ENCODE data around the gene WNT2. TPM values are rescaled to one million over a fixed set of nuclear protein-coding genes. Genes with fewer than 3 reads are reported as not detected.
"Not testable (repeated sequence)": the region's sequence is repeated elsewhere in the genome, so short reads cannot be mapped to it uniquely, and the experiment has no call there.

Gene WNT2
- total RNA-seq, 4 donors from 2014 or later, result not detected

DNA sequence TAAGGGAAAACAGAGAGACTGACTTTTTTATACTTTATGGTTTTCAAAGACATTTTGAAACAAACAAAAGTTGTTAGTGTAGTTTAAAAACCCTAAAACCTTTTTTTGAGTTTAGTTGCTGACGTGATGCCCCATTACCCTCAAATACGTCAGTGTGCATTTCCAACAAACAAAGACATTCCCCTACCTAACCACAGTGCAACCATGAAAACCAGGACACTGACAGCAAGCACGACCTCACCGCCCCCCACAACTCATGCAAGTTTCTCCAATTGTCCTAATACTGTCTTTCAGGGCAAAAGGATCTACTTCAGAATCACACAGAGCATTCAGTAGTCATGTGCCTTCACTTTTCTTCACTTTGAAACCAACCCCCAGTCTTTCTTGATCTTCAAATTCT is 75.0 kb downstream of the WNT2 start:
- intact Hi-C loops (cut with DNase I; ENCODE audit: low total_unique reads) (no loop called here), in situ Hi-C loops (cut with MboI; ENCODE audit: low pct_ligation_motif_present in 1 of 4, low pct_unique_long_range_greater_than_20kb in 1 of 4, low sequenced_read_pairs in 3 of 4) (no loop called here)
- H3K27ac ChIP-seq, result no peak overlapping the region
- TF ChIP-seq POLR2A (IDR thresholded peaks at IDR 0.05) (no peak), CTCF (IDR thresholded peaks at IDR 0.05) (no peak), EP300 (IDR thresholded peaks at IDR 0.05; ENCODE audit: low read depth) (no peak), POLR2AphosphoS5 (IDR thresholded peaks at IDR 0.05) (no peak)
- no peaks in the 10 kb centered on the region for H3K27me3 ChIP-seq
- H3K4me3 ChIP-seq, result no peak overlapping the region
- H3K4me1 ChIP-seq, result no peaks in the 10 kb centered on the region
- H3K36me3 ChIP-seq, result no peaks in the 10 kb centered on the region
- no peak for DNase-seq
- WGBS, 2 donors (ENCODE audit: low coverage in 1 of 2), result 62% methylated on average over 4 of the region's 4 CpGs; no CpG with 5 or more reads in 1 of the 2 donors
- H3K9me3 ChIP-seq, result no peaks in the 10 kb centered on the region

- intact Hi-C loops (cut with DNase I; ENCODE audit: low total_unique reads); DNase-seq; H3K36me3 ChIP-seq; in situ Hi-C loops (cut with MboI; ENCODE audit: low pct_ligation_motif_present in 1 of 4, low pct_unique_long_range_greater_than_20kb in 1 of 4, low sequenced_read_pairs in 3 of 4); H3K27ac ChIP-seq; H3K4me1 ChIP-seq; H3K4me3 ChIP-seq; H3K27me3 ChIP-seq; H3K9me3 ChIP-seq: not testable (repeated sequence)
- WGBS, 2 donors (ENCODE audit: low coverage in 1 of 2), result 76 to 93% methylated on average over 2 of the region's 2 CpGs
Measured at GRCh38 chr7:117245703-117246102, 77.2 kb downstream of the WNT2 start.

DNA sequence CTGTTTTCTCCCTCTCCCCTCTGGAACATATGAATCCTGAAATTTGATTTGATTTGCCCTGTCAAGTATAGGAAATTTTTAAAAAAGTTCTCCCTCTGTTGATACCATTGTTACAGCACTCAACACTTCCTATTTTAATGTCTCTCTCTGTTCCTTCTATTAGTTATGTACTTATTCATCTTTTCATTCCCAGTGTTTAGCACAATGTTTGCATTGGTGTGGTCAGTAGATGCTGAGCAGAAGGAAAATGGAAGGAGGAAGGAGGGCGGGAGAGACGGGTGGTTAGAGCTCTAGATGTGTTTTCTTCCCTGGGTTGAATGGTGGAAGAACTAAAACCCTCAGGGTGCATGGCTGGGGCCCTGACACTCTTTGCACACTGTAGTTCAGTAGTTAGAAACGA is 79.5 kb downstream of the WNT2 start:
- Histone ChIP-seq H3K9me3 (no peaks in the 10 kb centered on the region), H3K4me3 (no peak overlapping the region), H3K27ac (no peak overlapping the region), H3K27me3 (no peaks in the 10 kb centered on the region), H3K36me3 (no peaks in the 10 kb centered on the region), H3K4me1 (no peaks in the 10 kb centered on the region)
- in situ Hi-C loops (cut with MboI; ENCODE audit: low pct_ligation_motif_present in 1 of 4, low pct_unique_long_range_greater_than_20kb in 1 of 4, low sequenced_read_pairs in 3 of 4) (no loop called here), intact Hi-C loops (cut with DNase I; ENCODE audit: low total_unique reads) (no loop called here)
- TF ChIP-seq POLR2A (IDR thresholded peaks at IDR 0.05), result no peak
- no peak for TF ChIP-seq CTCF (IDR thresholded peaks at IDR 0.05)
- 52 to 73% methylated on average over 3 of the region's 3 CpGs for WGBS, 2 donors (ENCODE audit: low coverage in 1 of 2)
- no peak for DNase-seq

DNA sequence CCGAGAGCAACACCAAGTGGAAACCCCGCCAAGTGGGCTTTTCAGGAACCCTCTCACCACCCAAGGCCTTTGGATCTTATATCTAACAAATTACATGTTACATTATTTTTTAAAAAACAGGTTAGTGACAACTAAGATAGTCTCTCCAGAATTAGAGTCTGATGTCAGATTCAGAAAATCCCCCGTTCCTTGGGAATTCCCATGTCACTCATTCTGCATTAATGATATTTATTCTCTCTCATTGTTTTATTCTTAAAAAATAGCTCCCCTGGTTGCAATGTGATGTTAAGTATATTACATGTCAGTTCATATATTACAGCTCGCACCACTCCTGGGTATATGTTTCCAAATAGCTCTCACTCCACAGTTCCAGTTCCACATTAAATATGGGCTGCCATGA is 81.8 kb downstream of the WNT2 start:
- TF ChIP-seq POLR2A (IDR thresholded peaks at IDR 0.05) (no peak), CTCF (IDR thresholded peaks at IDR 0.05) (no peak), POLR2AphosphoS5 (IDR thresholded peaks at IDR 0.05) (no peak), EP300 (IDR thresholded peaks at IDR 0.05; ENCODE audit: low read depth) (no peak)
- in situ Hi-C loops (cut with MboI; ENCODE audit: low pct_ligation_motif_present in 1 of 4, low pct_unique_long_range_greater_than_20kb in 1 of 4, low sequenced_read_pairs in 3 of 4) (no loop called here), intact Hi-C loops (cut with DNase I; ENCODE audit: low total_unique reads) (no loop called here)
- peaks cover 0 to under 1% of the 10 kb centered on the region in 2 donors for H3K9me3 ChIP-seq
- WGBS, 2 donors (ENCODE audit: low coverage in 1 of 2), result 88 to 89% methylated on average over 4 of the region's 4 CpGs
- DNase-seq, result no peak
- no peak overlapping the region for H3K27ac ChIP-seq
- H3K27me3 ChIP-seq, result no peaks in the 10 kb centered on the region
- no peaks in the 10 kb centered on the region for H3K4me1 ChIP-seq
- no peak overlapping the region for H3K4me3 ChIP-seq
- H3K36me3 ChIP-seq, result no peaks in the 10 kb centered on the region

GRCh38 chr7:117238937-117239336 is 83.9 kb downstream of the WNT2 start:
- H3K36me3 ChIP-seq, result no peaks in the 10 kb centered on the region
- no peak overlapping the region for H3K27ac ChIP-seq
- no peaks in the 10 kb centered on the region for H3K27me3 ChIP-seq
- TF ChIP-seq POLR2A (IDR thresholded peaks at IDR 0.05), result no peak
- TF ChIP-seq CTCF (IDR thresholded peaks at IDR 0.05), result no peak
- no peak for TF ChIP-seq EP300 (IDR thresholded peaks at IDR 0.05; ENCODE audit: low read depth)
- no peak for TF ChIP-seq POLR2AphosphoS5 (IDR thresholded peaks at IDR 0.05)
- no peak for DNase-seq
- H3K4me1 ChIP-seq, result no peaks in the 10 kb centered on the region
- in situ Hi-C loops (cut with MboI; ENCODE audit: low pct_ligation_motif_present in 1 of 4, low pct_unique_long_range_greater_than_20kb in 1 of 4, low sequenced_read_pairs in 3 of 4), result no loop called here
- peaks cover 0 to 4% of the 10 kb centered on the region in 2 donors for H3K9me3 ChIP-seq
- intact Hi-C loops (cut with DNase I; ENCODE audit: low total_unique reads), result no loop called here
- H3K4me3 ChIP-seq, result no peak overlapping the region
- 81 to 83% methylated on average over 4 to 7 of the region's 7 CpGs for WGBS, 2 donors (ENCODE audit: low coverage in 1 of 2)

Measured in transverse colon (tissue), 4 donors.